GM13977 (cell line): ENCODE measurements around the gene ERGIC1.

Experiments used
- DNase-seq: peaks from one replicate; pipeline ENCODE4 v3.0.0; 2012; ENCODE audit warnings: low spot score
- CTCF ChIP-seq: IDR thresholded peaks from 2 replicates; pipeline ENCODE4 v1.5.1; 2012; ENCODE audit warnings: mild to moderate bottlenecking, control low read depth; ENCODE audit not compliant: insufficient read depth; ENCODE audit errors: extremely low read depth, missing control alignments
- in situ Hi-C: fragments of 300-500 bp; cut with MboI; formaldehyde crosslinking; loops from one replicate; pipeline ENCODE4 v1.12.0; 2022; ENCODE audit warnings: low sequenced_read_pairs, low pct_unique_long_range_greater_than_20kb, mixed read lengths, inconsistent platforms; ENCODE audit not compliant: unreplicated experiment

Gene ERGIC1

GRCh38 chr5:172910828-172911627 is 77.0 kb downstream of the ERGIC1 start:
- in situ Hi-C loops = no loop called here
- peak; percentile 51 for TF ChIP-seq CTCF
- peak; percentile 56 for DNase-seq

DNA sequence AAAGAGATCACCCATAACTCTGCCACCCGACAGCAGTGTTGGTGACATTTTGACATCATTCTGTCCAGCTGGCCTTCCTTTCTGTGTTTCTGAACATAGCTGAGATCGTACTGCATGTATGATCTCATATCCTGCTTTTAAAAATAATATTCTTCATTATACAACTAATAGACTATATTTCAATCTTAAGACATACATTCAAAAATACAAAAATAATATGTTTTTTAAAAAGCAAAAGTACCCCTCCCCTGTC is 77.5 kb downstream of the ERGIC1 start:
- no peak for DNase-seq
- TF ChIP-seq CTCF = no peak
- in situ Hi-C loops = no loop called here

DNA sequence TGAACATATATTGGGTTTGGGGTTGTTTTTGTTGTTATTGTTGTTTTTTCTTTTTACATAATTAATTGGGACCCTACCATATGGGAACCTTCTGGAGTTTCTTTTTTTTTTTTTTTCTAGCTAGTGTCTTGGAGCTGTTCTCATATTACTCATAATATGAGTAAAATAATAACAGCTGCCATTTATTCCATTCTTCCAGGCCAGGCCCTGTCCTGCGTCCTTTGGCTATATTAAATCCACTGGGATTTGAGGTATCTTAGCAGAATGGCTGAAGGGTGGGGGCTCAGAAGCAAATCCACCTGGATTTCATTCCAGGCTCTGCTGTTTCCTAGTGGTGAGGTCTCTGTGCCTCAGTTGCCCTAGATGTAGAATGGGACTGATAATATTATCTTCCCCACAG is 77.9 kb downstream of the ERGIC1 start:
- TF ChIP-seq CTCF = no peak
- DNase-seq = no peak
- in situ Hi-C loops = no loop called here

GRCh38 chr5:172913117-172913850 is 79.2 kb downstream of the ERGIC1 start:
- no peak for TF ChIP-seq CTCF
- in situ Hi-C loops = no loop called here
- no peak for DNase-seq

DNA sequence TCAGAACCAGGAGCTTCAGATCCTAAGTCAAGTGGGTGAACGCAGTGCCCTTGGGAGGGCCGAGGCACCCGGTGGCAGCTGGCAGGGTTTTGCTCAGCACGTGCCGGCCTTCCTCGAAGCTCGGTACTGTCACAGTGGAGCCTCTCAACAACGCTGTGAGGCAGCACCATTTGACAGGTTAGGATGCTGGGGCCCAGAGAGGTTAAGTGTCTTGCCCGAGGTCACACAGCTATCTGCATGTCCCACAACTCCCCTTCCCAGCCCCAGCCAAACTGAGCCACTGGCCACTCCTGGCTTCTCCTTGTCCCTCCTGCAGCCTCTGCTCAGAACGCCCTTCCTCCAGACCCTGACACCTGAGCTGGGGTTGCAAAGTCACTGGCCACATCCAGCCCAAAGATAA is 81.5 kb downstream of the ERGIC1 start:
- no peak for DNase-seq
- TF ChIP-seq CTCF = no peak
- in situ Hi-C loops = no loop called here

GRCh38 chr5:172918421-172919371 is 84.6 kb downstream of the ERGIC1 start:
- TF ChIP-seq CTCF = no peak

More at GRCh38 chr5:172918421-172919371, 84.6 kb downstream of the ERGIC1 start:
- in situ Hi-C loops = no loop called here
- DNase-seq = no peak
